Measurements from ENCODE around the gene APBA3.

Gene APBA3

GRCh38 chr19:3803114-3803888 is 41.8 kb upstream of the APBA3 start:
- no peak for TF ChIP-seq CTCF (IDR thresholded peaks at IDR 0.05)
- Histone ChIP-seq H3K27ac (no peak overlapping the region), H3K4me1 (no peaks in the 10 kb centered on the region), H2AFZ (no peak overlapping the region), H3K27me3 (ENCODE audit: control insufficient read depth, insufficient read depth, low read length) (no peaks in the 10 kb centered on the region), H3K4me2 (ENCODE audit: low read length) (no peak overlapping the region), H3K4me3 (ENCODE audit: low read depth, low read length) (no peak overlapping the region), H3K9me3 (ENCODE audit: control insufficient read depth, low read length) (no peaks in the 10 kb centered on the region), H3K9ac (no peak overlapping the region), H3K79me2 (no peaks in the 10 kb centered on the region), H3K36me3 (ENCODE audit: control insufficient read depth, insufficient read depth, low read length) (no peaks in the 10 kb centered on the region)

- peak overlapping the region; percentile 11 for H3K4me3 ChIP-seq (ENCODE audit: low read depth, low read length)
- H3K9me3 ChIP-seq (ENCODE audit: control insufficient read depth, low read length) = no peaks in the 10 kb centered on the region
- no peaks in the 10 kb centered on the region for H3K36me3 ChIP-seq (ENCODE audit: control insufficient read depth, insufficient read depth, low read length)
- H3K9ac ChIP-seq = no peak overlapping the region
- TF ChIP-seq CTCF (IDR thresholded peaks at IDR 0.05) = no peak
- no peak overlapping the region for H3K27ac ChIP-seq
- H3K79me2 ChIP-seq = no peaks in the 10 kb centered on the region
- H3K27me3 ChIP-seq (ENCODE audit: control insufficient read depth, insufficient read depth, low read length) = no peaks in the 10 kb centered on the region
- H2AFZ ChIP-seq = peak overlapping the region; percentile 80
- no peaks in the 10 kb centered on the region for H3K4me1 ChIP-seq
- H3K4me2 ChIP-seq (ENCODE audit: low read length) = peak overlapping the region; percentile 51
Measured at GRCh38 chr19:3801412-3802096, 40.1 kb upstream of the APBA3 start.

- no peaks in the 10 kb centered on the region for H3K36me3 ChIP-seq (ENCODE audit: control insufficient read depth, insufficient read depth, low read length)
- no peaks in the 10 kb centered on the region for H3K79me2 ChIP-seq
- peak overlapping the region; percentile 80 for H2AFZ ChIP-seq
- no peak overlapping the region for H3K9ac ChIP-seq
- H3K4me2 ChIP-seq (ENCODE audit: low read length) = peak overlapping the region; percentile 51
- H3K4me1 ChIP-seq = no peaks in the 10 kb centered on the region
- no peaks in the 10 kb centered on the region for H3K27me3 ChIP-seq (ENCODE audit: control insufficient read depth, insufficient read depth, low read length)
- no peak for TF ChIP-seq CTCF (IDR thresholded peaks at IDR 0.05)
- H3K9me3 ChIP-seq (ENCODE audit: control insufficient read depth, low read length) = no peaks in the 10 kb centered on the region
- peak overlapping the region; percentile 11 for H3K4me3 ChIP-seq (ENCODE audit: low read depth, low read length)
- no peak overlapping the region for H3K27ac ChIP-seq
Measured at GRCh38 chr19:3800996-3801395, 39.5 kb upstream of the APBA3 start.

DNA sequence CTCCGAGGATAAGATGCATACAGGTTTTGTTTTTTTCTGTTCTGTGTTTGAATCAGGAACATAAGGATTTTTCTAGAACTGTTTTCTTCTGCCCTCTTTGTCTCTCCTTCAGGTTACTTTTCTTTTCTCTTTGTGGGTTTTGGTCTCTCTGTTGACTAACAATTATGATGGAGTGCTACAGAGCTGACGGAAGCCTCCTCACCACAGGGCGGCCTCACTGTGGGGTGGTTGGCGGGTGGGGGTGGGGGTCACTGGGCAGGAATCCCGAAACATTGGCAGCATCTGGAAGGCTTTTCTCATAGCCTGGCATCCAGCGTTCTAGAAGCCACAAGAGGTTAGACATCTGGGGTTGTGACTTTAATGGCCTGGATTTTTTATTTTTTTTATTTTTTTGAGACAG is 36.6 kb upstream of the APBA3 start:
- Histone ChIP-seq H3K27me3 (ENCODE audit: control insufficient read depth, insufficient read depth, low read length) (no peaks in the 10 kb centered on the region), H2AFZ (no peak overlapping the region), H3K79me2 (no peaks in the 10 kb centered on the region), H3K4me2 (ENCODE audit: low read length) (no peak overlapping the region), H3K4me1 (no peaks in the 10 kb centered on the region), H3K36me3 (ENCODE audit: control insufficient read depth, insufficient read depth, low read length) (no peaks in the 10 kb centered on the region), H3K4me3 (ENCODE audit: low read depth, low read length) (no peak overlapping the region), H3K9ac (no peak overlapping the region), H3K9me3 (ENCODE audit: control insufficient read depth, low read length) (no peaks in the 10 kb centered on the region), H3K27ac (no peak overlapping the region)
- no peak for TF ChIP-seq CTCF (IDR thresholded peaks at IDR 0.05)
